22Rv1 (cell line): ENCODE measurements around the gene IGFBP5.

Experiments used
- CTCF ChIP-seq: fragments of 450-650 bp; IDR thresholded peaks from 2 replicates; pipeline ENCODE4 v1.5.1; 2017; ENCODE audit warnings: mild to moderate bottlenecking
- ZFX ChIP-seq: fragments of 450-650 bp; IDR thresholded peaks from 2 replicates; pipeline ENCODE4 v1.6.1; 2017; ENCODE audit warnings: antibody characterized with exemption, borderline replicate concordance

GRCh38 chr2:216711348-216711747, 16.0 kb upstream of the IGFBP5 start:
- TF ChIP-seq CTCF (no peak), ZFX (no peak)
